ENCODE results near the gene DCBLD1. TPM values are rescaled to one million over a fixed set of nuclear protein-coding genes. Genes with fewer than 3 reads are reported as not detected.

Gene DCBLD1
- total and polyA plus RNA-seq, 2 donors from 2014 or later, result 4.1 to 9.6 TPM

- intact Hi-C loops (cut with DNase I), result no loop called here
- H3K9ac ChIP-seq (ENCODE audit: low read length in 3 of 3), result no peak overlapping the region
- H3K9me3 ChIP-seq (ENCODE audit: control insufficient read depth in 2 of 3, insufficient read depth in 1 of 3, low read length in 3 of 3), result no peaks in the 10 kb centered on the region
- H3K4me1 ChIP-seq (ENCODE audit: control insufficient read depth in 2 of 3, insufficient read depth in 2 of 3, low read depth in 1 of 3, low read length in 3 of 3), result peaks cover 0 to 4% (median 0%) of the 10 kb centered on the region in 3 donors
- TF ChIP-seq CTCF (IDR thresholded peaks at IDR 0.05; ENCODE audit: borderline replicate concordance, extremely low read depth, insufficient read depth), result no peak
- DNase-seq (no peak), FAIRE-seq (no peak)
- H3K4me3 ChIP-seq (ENCODE audit: low read length in 3 of 3), result no peak overlapping the region
- no peaks in the 10 kb centered on the region for H3K36me3 ChIP-seq (ENCODE audit: control insufficient read depth in 2 of 3, insufficient read depth in 3 of 3, low read length in 3 of 3)
- H3K27me3 ChIP-seq (ENCODE audit: control insufficient read depth, insufficient read depth, low read length), result no peaks in the 10 kb centered on the region
- no peak overlapping the region for H3K27ac ChIP-seq (ENCODE audit: low read depth in 2 of 2, low read length in 2 of 2)
Observed at GRCh38 chr6:117506180-117506835, 23.8 kb downstream of the DCBLD1 start.

GRCh38 chr6:117506907-117507306, 24.4 kb downstream of the DCBLD1 start:
- FAIRE-seq (no peak), DNase-seq (peak in 1 of 5 donors; percentile 15)
- Histone ChIP-seq H3K4me3 (ENCODE audit: low read length in 3 of 3) (no peak overlapping the region), H3K9me3 (ENCODE audit: control insufficient read depth in 2 of 3, insufficient read depth in 1 of 3, low read length in 3 of 3) (no peaks in the 10 kb centered on the region), H3K27ac (ENCODE audit: low read depth in 2 of 2, low read length in 2 of 2) (no peak overlapping the region), H3K27me3 (ENCODE audit: control insufficient read depth, insufficient read depth, low read length) (no peaks in the 10 kb centered on the region), H3K4me1 (ENCODE audit: control insufficient read depth in 2 of 3, insufficient read depth in 2 of 3, low read depth in 1 of 3, low read length in 3 of 3) (peaks cover 0 to 4% (median 0%) of the 10 kb centered on the region in 3 donors), H3K36me3 (ENCODE audit: control insufficient read depth in 2 of 3, insufficient read depth in 3 of 3, low read length in 3 of 3) (no peaks in the 10 kb centered on the region), H3K9ac (ENCODE audit: low read length in 3 of 3) (no peak overlapping the region)
- no peak for TF ChIP-seq CTCF (IDR thresholded peaks at IDR 0.05; ENCODE audit: borderline replicate concordance, extremely low read depth, insufficient read depth)
- intact Hi-C loops (cut with DNase I), result no loop called here

GRCh38 chr6:117508450-117508971, 26.0 kb downstream of the DCBLD1 start:
- peaks cover 0 to 4% (median 4%) of the 10 kb centered on the region in 3 donors for H3K4me1 ChIP-seq (ENCODE audit: control insufficient read depth in 2 of 3, insufficient read depth in 2 of 3, low read depth in 1 of 3, low read length in 3 of 3)
- no peak overlapping the region for H3K27ac ChIP-seq (ENCODE audit: low read depth in 2 of 2, low read length in 2 of 2)
- FAIRE-seq (no peak), DNase-seq (no peak)
- no peak overlapping the region for H3K9ac ChIP-seq (ENCODE audit: low read length in 3 of 3)
- H3K4me3 ChIP-seq (ENCODE audit: low read length in 3 of 3), result no peak overlapping the region
- intact Hi-C loops (cut with DNase I), result no loop called here
- no peaks in the 10 kb centered on the region for H3K27me3 ChIP-seq (ENCODE audit: control insufficient read depth, insufficient read depth, low read length)
- no peak for TF ChIP-seq CTCF (IDR thresholded peaks at IDR 0.05; ENCODE audit: borderline replicate concordance, extremely low read depth, insufficient read depth)
- H3K9me3 ChIP-seq (ENCODE audit: control insufficient read depth in 2 of 3, insufficient read depth in 1 of 3, low read length in 3 of 3), result no peaks in the 10 kb centered on the region
- H3K36me3 ChIP-seq (ENCODE audit: control insufficient read depth in 2 of 3, insufficient read depth in 3 of 3, low read length in 3 of 3), result no peaks in the 10 kb centered on the region

Data from kidney (tissue), 14 donors.